Measurements from ENCODE around the gene SLC17A2.

SLC17A2 gene

GRCh38 chr6:25930532-25931410 lies at the start of gene SLC17A2:
SLC17A2 (minus strand) TSS chr6:25930691; CDS start chr6:25925796, 4,895 bp downstream.
- DNase-seq, result no peak

DNA sequence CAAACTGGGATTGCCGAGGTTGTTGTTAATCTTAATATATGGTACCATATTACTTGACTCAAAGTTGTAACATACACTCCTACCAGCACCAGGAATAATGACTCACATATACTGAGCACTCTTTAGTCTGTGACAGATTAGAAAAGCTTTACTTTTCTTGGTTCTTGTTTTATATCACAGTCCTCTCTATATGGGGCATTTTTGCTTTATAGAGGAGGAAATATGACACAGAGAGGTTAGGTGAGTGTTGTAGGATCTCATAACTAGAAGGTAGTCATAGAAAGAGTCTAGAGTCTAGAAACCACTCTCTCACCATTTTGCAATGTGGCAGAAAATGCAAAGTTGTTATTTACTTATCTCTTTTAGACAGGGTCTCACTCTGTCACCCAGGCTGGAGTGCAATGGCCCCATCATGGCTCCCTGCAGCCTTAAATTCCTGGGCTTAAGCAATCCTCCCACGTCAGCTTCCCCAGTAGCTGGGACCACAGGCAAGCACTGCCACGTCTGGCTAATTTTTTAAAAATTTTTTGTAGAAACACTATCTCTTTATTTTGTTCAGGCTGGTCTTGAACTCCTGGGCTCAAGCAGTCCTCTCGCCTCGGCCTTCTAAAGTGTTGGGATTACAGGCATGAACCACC lies 45.6 kb upstream of the SLC17A2 start:
- no peak for DNase-seq

- no peak for DNase-seq
These were observed 43.5 kb upstream of the SLC17A2 start for GRCh38 chr6:25973923-25974555.

DNA sequence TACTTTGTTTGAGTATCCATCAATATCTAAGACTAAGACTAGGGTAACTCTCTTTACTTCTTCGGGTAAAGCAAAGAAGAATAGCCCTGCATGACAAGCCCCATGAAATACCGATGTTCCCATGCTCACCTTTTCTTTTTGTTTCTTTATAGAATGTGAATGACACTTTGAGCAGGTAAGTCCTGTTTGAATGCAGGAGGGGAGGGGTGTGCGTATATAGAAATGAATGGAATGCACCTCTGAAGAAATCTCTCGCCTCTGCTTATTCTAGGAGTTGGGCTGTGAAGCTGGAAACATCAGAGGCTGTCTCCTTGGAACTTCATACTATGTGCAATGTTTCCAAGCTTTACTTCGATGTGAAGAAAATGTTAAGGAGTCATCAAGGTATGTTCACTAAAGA lies 42.4 kb upstream of the SLC17A2 start:
- DNase-seq, result no peak

DNA sequence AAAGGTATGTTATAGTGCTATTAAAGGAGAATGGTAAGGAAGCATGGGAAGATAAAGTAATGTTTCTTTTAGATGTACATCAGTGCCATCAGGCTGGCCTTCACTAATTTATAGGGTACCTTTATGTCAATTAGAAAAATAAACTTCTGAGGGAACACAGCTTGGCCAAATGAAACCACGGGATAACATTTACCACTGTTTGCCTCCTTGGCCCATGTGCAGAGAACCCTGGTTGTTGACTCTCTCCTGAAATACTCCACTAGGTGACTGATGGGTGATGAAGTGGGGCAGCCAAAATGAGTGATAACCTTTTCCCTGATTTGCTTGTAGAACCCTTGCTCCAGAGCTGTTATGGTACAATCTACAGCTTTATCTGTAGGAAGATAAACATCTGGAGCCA lies 41.6 kb upstream of the SLC17A2 start:
- DNase-seq, result no peak

DNA sequence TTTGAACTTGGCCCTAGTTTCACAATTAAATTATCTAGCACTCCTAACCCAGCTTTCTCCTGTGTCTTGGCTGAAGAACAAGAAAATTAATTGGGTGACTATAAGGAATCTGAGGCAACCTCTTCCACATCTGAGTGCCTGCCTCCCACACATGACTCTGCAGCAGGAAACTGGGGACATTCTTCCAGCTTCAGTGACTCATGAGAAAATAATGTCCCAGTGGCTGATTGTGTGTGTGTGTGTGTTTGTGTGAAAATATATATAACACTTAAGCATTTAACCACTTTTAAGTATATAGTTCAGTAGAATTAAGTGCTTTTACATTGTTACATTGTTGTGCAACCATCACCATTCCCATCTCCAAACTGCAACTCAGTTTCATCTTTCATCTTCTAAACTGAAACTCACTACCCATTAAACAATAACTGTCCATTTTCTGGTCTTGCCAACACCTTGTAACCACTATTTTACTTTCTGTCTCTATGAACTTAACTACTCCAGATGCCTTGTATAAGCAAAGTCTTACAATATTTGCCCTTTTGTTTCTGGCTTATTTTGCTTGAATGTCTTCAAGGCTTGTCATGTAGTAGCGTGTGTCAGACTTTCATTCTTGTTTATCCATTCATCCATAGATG lies 40.8 kb upstream of the SLC17A2 start:
- DNase-seq, result no peak

DNA sequence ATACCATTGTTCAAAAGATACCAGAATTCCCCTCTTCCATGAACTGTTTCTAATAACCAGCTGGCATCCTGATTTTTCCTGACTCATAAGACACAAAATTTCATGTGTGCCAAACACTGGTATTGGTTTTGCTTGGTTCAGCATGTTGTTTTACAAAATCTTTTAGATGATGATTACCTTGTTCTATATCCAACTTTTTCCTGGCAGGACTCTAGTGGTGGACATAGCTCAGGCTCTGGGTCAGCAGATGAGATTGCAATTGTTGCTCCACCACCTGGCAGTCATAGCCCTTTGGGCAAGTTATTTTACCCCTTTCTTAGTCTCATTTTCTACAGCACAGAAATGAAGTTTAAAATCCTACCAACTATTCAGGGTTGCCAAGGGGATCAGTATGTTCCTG lies 38.3 kb upstream of the SLC17A2 start:
- no peak for DNase-seq

DNA sequence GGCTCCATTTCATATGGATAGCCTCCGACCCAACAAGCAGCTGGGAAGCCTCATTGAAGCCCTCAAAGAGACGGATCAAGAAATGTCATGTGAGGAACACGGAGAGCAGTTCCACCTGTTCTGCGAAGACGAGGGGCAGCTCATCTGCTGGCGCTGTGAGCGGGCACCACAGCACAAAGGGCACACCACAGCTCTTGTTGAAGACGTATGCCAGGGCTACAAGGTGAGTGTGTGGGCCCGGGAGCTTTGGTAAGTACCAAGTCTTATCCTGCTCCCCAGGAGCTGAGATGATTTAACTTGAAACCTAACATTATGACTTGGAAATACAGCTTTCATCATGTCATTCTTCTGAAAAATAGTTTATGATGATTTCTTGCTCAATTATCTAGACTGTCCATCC lies 36.2 kb upstream of the SLC17A2 start:
- DNase-seq, result no peak

DNA sequence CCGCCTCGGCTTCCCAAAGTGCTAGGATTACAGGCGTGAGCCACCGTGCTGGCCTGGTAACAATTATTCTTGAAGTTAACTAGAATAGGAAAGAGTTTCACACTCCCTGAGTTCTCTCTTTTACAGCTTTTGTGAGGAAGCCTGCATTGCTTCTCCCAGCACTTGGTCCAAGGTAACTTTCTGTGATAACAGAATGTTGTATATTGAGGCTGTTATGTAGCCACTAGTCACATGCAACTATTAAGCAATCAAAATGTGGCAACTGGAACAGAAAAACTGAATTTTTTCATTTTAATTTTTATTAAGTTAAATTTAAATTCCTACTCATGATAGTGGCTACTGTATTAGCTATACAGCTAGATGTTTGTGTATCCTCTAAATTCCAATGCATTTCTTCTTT lies 34.6 kb upstream of the SLC17A2 start:
- DNase-seq, result no peak

DNA sequence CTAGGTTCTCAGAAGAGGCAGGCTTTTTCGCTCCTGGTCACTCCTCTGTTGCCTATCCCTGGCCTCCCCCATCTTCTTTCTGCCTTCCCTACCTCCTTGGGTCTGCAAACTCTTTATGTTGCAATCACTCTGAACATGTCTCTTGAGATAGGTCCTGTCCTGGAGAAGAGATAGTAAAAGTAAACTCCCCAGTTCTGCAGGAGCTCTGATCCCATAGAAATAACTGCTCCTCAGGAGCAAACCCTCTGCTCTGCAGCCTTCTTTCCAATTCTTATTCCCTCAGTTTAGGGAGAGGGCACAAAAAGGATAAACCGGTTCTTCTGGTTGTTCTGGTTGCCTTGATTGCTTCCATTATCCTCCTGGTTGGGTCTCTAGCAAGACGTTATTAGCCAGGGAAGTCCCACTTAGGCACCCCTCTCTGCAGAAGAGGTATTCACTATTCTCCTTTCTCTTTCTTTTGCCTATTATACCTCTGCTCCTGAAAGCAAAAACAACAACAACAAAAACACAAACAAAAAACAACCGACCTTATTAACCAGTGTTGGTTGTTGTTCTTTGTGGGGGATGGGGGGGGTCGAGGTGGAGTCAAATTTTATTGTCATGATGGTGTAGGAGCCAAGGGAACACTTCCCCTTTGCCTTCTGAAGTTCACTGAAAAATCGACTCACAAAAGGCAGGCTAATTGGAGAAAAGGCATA lies 33.1 kb upstream of the SLC17A2 start:
- DNase-seq, result peak; percentile 20

DNA sequence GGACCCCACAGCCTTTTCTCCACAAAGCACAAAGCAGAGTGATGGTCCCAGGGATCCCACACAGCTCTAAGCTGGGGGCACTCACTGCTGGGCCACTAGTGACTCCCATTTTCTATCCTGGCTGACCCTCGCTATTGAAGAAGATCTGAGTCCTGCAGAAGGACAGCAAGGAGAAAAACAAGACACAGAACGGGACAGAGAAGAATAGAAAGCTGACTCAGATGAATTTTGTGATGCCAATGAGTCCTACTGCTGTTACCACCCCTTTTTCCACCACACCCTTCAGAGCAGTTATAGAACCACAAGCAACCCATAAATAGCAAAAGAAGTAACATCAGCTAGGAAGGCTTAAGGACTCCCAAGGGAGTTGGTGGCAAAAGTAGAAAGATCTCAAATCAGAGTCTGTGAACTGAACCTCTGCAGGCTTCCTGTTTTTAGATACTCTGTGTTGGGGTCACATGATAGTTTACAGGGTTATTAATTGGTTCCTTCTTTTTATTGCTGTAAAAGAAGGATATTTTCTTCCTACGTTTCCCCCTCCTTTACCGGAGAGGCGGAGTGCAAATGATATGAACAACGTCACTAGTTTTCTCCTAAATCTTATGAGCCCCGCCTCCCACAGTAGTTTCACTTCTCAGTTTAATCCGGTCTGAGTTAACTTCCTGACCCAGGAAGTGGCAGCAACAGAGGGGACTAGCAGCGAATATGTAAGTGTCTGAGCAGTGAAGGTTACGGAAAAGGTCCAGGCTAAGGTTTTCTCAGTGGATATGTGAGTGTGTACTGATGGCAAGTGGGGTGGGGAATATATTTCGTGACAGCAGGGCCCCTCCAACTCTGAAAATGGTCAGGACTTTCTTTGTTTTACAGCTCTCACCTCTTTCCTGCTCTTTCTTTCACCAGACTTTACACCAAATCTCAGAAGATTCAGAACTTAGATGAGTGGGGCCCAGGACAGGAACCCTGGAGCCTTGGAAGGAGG lies 31.9 kb upstream of the SLC17A2 start, which contains the start of gene TRIM38:
TSS of gene TRIM38 (plus strand) at position 654 of the 979 bp plus-strand sequence. CDS start 3,721 bp downstream, outside the sequence.
- DNase-seq, result peak; percentile 88

GRCh38 chr6:25961619-25962148 lies 31.2 kb upstream of the SLC17A2 start:
- no peak for DNase-seq

DNA sequence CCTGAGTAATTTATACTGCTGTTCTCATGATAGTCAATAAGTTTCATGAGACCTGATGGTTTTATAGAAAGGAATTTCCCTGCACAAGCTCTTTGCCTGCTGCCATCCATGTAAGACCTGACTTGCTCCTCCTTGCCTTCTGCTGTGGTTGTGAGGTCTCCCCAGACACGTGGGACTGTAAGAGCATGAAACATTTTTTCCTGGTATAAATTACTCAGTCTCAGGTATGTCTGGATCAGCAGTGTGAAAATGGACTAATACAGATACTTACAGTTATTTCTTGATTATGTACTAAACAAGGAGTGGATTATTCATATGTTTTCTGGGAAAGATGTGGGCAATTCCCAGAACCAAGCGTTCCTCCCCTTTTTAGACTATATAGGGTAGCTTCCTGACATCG lies 30.2 kb upstream of the SLC17A2 start:
- no peak for DNase-seq

GRCh38 chr6:25959890-25960536 lies 29.5 kb upstream of the SLC17A2 start:
- peak; percentile 23 for DNase-seq

GRCh38 chr6:25958700-25959162 lies 28.2 kb upstream of the SLC17A2 start:
- DNase-seq, result no peak

DNA sequence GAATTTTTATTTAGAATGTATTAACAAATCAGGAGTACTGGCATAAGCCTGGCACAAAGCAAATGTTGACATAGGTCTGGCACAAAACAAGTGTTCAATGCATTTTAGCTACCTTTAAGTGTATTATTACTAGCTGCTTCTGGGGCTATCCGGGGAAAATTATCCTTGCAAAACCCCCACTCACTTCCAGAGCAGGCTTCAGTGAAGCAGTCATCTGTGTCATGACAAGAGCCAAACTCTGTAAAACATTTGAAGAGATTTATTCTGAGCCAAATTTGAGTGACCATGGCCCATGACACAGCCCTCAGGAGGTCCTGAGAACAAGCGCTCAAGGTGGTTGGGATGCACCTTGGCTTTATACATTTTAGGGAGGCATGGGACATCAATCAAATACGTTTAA lies 25.7 kb upstream of the SLC17A2 start:
- no peak for DNase-seq

- DNase-seq, result no peak
These were observed 24.3 kb upstream of the SLC17A2 start for GRCh38 chr6:25954756-25955155.

- DNase-seq, result no peak
These were observed 23.2 kb upstream of the SLC17A2 start for GRCh38 chr6:25953733-25954132.

- no peak for DNase-seq
These were observed 22.0 kb upstream of the SLC17A2 start for GRCh38 chr6:25952535-25952934.

DNA sequence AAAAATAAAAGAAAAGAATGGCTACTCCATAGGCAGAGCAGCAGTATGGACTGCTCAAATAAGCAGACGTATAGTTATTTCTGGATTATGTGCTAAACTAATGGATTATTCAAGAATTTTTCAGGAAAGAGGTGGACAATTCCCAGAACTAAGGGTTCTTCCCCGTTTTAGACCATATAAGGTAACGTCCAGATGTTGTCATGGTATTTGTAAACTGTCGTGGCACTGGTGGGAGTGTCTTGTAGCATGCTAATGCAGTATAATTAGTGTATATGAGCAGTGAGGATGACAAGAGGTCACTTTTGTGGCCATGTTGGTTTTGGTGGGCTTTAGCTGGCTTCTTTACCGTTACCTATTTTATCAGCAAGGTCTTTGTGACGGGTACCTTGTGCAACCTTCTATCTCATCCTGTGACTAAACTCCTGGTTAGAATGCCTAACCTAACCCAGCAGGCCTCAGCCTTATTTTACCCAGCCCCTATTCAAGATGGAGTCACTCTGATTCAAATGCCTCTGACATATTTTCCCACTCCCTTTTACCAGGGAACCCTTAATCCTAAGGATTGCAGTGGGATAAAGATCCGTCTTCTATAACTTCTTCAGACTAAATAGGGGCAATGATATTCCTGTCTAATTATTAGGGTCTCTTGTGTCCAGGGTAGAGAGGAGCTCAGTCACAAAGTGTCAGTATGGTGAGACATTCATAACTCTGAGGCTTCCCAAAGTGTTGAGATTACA lies 21.0 kb upstream of the SLC17A2 start:
- no peak for DNase-seq

Measured in femur (tissue), 1 donor.